HCT116 (cell line): ENCODE results near the gene OR5D16.
"Not testable (repeated sequence)": the region's sequence is repeated elsewhere in the genome, so short reads cannot be mapped to it uniquely, and the experiment has no call there.

Source experiments
- CTCF ChIP-seq, 3 experiments: fragments of 200-600 bp in 1 of 3; sonication (generic) in 1 of 3; IDR thresholded peaks in 2 of 3; conservative IDR thresholded peaks in 1 of 3; 2 replicates each; pipeline ENCODE4 v1.5.1; 2012 to 2017; ENCODE audit warnings: low read depth in 2 of 3, low read length in 2 of 3, antibody characterized with exemption in 1 of 3, borderline replicate concordance in 1 of 3, control low read depth in 1 of 3, mild to moderate bottlenecking in 1 of 3, mixed read lengths in 1 of 3, mixed run types in 1 of 3, moderate library complexity in 1 of 3; ENCODE audit not compliant: insufficient read depth in 1 of 3
- EZH2phosphoT487 ChIP-seq: fragments of 200-600 bp; IDR thresholded peaks from 2 replicates; pipeline ENCODE4 v1.6.1; 2018; ENCODE audit warnings: antibody characterized with exemption, borderline replicate concordance
- JUND ChIP-seq: IDR thresholded peaks from 2 replicates; pipeline ENCODE4 v1.6.1; 2012
- POLR2AphosphoS5 ChIP-seq: IDR thresholded peaks from 2 replicates; pipeline ENCODE4 v1.6.1; 2011; ENCODE audit warnings: mild to moderate bottlenecking, low read depth, low read length, moderate library complexity
- REST ChIP-seq: IDR thresholded peaks from 2 replicates; pipeline ENCODE4 v1.6.1; 2012; ENCODE audit warnings: low read depth
- TCF7L2 ChIP-seq: IDR thresholded peaks from 2 replicates; pipeline ENCODE4 v1.7.0; 2011; ENCODE audit warnings: borderline replicate concordance, inconsistent platforms; ENCODE audit not compliant: insufficient read depth, insufficient read length; ENCODE audit errors: extremely low read depth
- YY1 ChIP-seq: IDR thresholded peaks from 2 replicates; pipeline ENCODE4 v1.6.1; 2011; ENCODE audit warnings: low read length, low read depth, moderate library complexity, mild to moderate bottlenecking; ENCODE audit not compliant: insufficient replicate concordance; ENCODE audit errors: extremely low read depth

- not testable (repeated sequence) for TF ChIP-seq CTCF (IDR thresholded peaks at IDR 0.05 in 2 of 3, conservative IDR thresholded peaks at IDR 0.05 in 1 of 3; ENCODE audit: borderline replicate concordance in 1 of 3, insufficient read depth in 1 of 3, low read depth in 2 of 3, low read length in 2 of 3); YY1; EZH2phosphoT487; REST; JUND; POLR2AphosphoS5; TCF7L2
Measured at GRCh38 chr11:55872731-55873130, 34.2 kb downstream of the OR5D16 start.
